Measurements from ENCODE around the gene SLC44A2.

The SLC44A2 gene

GRCh38 chr19:10621966-10622365 lies 3.4 kb upstream of the SLC44A2 start:
- H3K4me3 ChIP-seq (ENCODE audit: low read depth, low read length) = no peak overlapping the region
- H3K4me1 ChIP-seq (ENCODE audit: control insufficient read depth, insufficient read depth, low read length) = no peaks in the 10 kb centered on the region; the same call in 1 of the 2 replicates
- ChIA-PET POLR2A (no interaction called here), CTCF (interaction anchor here (0.7 to 1.4 kb wide), 4 partner anchors 22 to 692 kb away, joined by 3 to 6 read pairs (median 4); no protein-coding TSS in a partner anchor)
- TF ChIP-seq ZNF623 (tag by site-specific recombination; IDR thresholded peaks at IDR 0.05) = peak; percentile 98
- no peak for TF ChIP-seq YY2 (tag by site-specific recombination; IDR thresholded peaks at IDR 0.05)
- H3K36me3 ChIP-seq (ENCODE audit: control insufficient read depth in 2 of 2, insufficient read depth in 1 of 2, low read length in 2 of 2) = peaks cover 0 to 3% of the 10 kb centered on the region in 2 experiments; a peak in 1 of 3 replicates
- H3K27ac ChIP-seq (ENCODE audit: extremely low read depth, low read depth, low read length) = no peak overlapping the region
- no peaks in the 10 kb centered on the region for H3K9me3 ChIP-seq (ENCODE audit: control insufficient read depth, insufficient read depth, low read depth, low read length)

GRCh38 chr19:10624585-10624984 lies 768 bp upstream of the SLC44A2 start:
- Histone ChIP-seq H3K9me3 (ENCODE audit: control insufficient read depth, insufficient read depth, low read depth, low read length) (no peaks in the 10 kb centered on the region), H3K4me3 (ENCODE audit: low read depth, low read length) (no peak overlapping the region), H3K4me1 (ENCODE audit: control insufficient read depth, insufficient read depth, low read length) (no peaks in the 10 kb centered on the region; the same call in 1 of the 2 replicates), H3K36me3 (ENCODE audit: control insufficient read depth in 2 of 2, insufficient read depth in 1 of 2, low read length in 2 of 2) (peaks cover 0 to 18% of the 10 kb centered on the region in 2 experiments; a peak in 2 of 3 replicates), H3K27ac (ENCODE audit: extremely low read depth, low read depth, low read length) (no peak overlapping the region)
- ChIA-PET CTCF (interaction anchor here (0.8 to 1.7 kb wide), 3 partner anchors 20 to 83 kb away, joined by 3 read pairs; no protein-coding TSS in a partner anchor), POLR2A (interaction anchor here (0.5 to 1.0 kb wide), 4 partner anchors 17 to 59 kb away, joined by 3 to 7 read pairs (median 5); partner anchors contain the start of gene KRI1)
- TF ChIP-seq ZNF555 (tag by site-specific recombination; conservative IDR thresholded peaks at IDR 0.05) (no peak), PRDM2 (tag by site-specific recombination; IDR thresholded peaks at IDR 0.05; ENCODE audit: borderline replicate concordance) (no peak), ZNF792 (tag by site-specific recombination; IDR thresholded peaks at IDR 0.05) (no peak), ZNF148 (tag by site-specific recombination; IDR thresholded peaks at IDR 0.05; ENCODE audit: borderline replicate concordance) (no peak)

- no peaks in the 10 kb centered on the region for H3K9me3 ChIP-seq (ENCODE audit: control insufficient read depth, insufficient read depth, low read depth, low read length)
- H3K27ac ChIP-seq (ENCODE audit: extremely low read depth, low read depth, low read length) = peak overlapping the region; percentile 24; the same call in 1 of the 2 replicates
- H3K4me1 ChIP-seq (ENCODE audit: control insufficient read depth, insufficient read depth, low read length) = no peaks in the 10 kb centered on the region; the same call in 1 of the 2 replicates
- ChIA-PET POLR2A (interaction anchor here (0.7 to 1.0 kb wide), 2 partner anchors 23 to 82 kb away, joined by 3 to 7 read pairs; partner anchors contain the start of gene ATG4D), CTCF (interaction anchor here (0.5 to 1.7 kb wide), 4 partner anchors 18 to 84 kb away, joined by 3 to 12 read pairs (median 4); no protein-coding TSS in a partner anchor)
- peak overlapping the region; percentile 73 for H3K4me3 ChIP-seq (ENCODE audit: low read depth, low read length)
- H3K36me3 ChIP-seq (ENCODE audit: control insufficient read depth in 2 of 2, insufficient read depth in 1 of 2, low read length in 2 of 2) = peaks cover 0 to 21% of the 10 kb centered on the region in 2 experiments; a peak in 2 of 3 replicates
- TF ChIP-seq PRDM2 (tag by site-specific recombination; IDR thresholded peaks at IDR 0.05; ENCODE audit: borderline replicate concordance) = no peak
- TF ChIP-seq ZNF214 (tag by site-specific recombination; IDR thresholded peaks at IDR 0.05; ENCODE audit: borderline replicate concordance) = no peak
- peak; percentile 30; the same call in 1 of the 2 replicates for TF ChIP-seq ZNF398 (tag by site-specific recombination; IDR thresholded peaks at IDR 0.05)
- no peak for TF ChIP-seq ZNF629 (tag by site-specific recombination; IDR thresholded peaks at IDR 0.05)
- no peak for TF ChIP-seq ZNF354C (tag by site-specific recombination; IDR thresholded peaks at IDR 0.05; ENCODE audit: borderline replicate concordance, low read depth)
Observed at GRCh38 chr19:10625762-10626138, 397 bp downstream of the SLC44A2 start.
